ENCODE results near the gene SMOC2. TPM values are rescaled to one million over a fixed set of nuclear protein-coding genes. Genes with fewer than 3 reads are reported as not detected.

SMOC2 gene
- polyA plus RNA-seq, 1 of the 3 experiments (the other 2 are of a cell fraction): not detected

- TF ChIP-seq RXRA (IDR thresholded peaks at IDR 0.05; ENCODE audit: borderline replicate concordance, low read depth): no peak
- no peak for TF ChIP-seq EP300 (IDR thresholded peaks at IDR 0.05; ENCODE audit: borderline replicate concordance in 1 of 2, low read depth in 1 of 2, low read length in 1 of 2)
- no peak for TF ChIP-seq SIN3A (IDR thresholded peaks at IDR 0.05; ENCODE audit: borderline replicate concordance, low read depth, low read length)
- TF ChIP-seq PBX3 (IDR thresholded peaks at IDR 0.05): no peak
- TF ChIP-seq RFX5 (IDR thresholded peaks at IDR 0.05; ENCODE audit: low read length): no peak
- TF ChIP-seq FOXM1 (IDR thresholded peaks at IDR 0.05; ENCODE audit: low read depth): no peak
- TF ChIP-seq ELF1 (IDR thresholded peaks at IDR 0.05): no peak
- TF ChIP-seq ZBTB33 (IDR thresholded peaks at IDR 0.05; ENCODE audit: borderline replicate concordance, low read depth): no peak
- no peak for TF ChIP-seq TEAD4 (IDR thresholded peaks at IDR 0.05; ENCODE audit: borderline replicate concordance, insufficient read depth)
- TF ChIP-seq GATA2 (CRISPR knock-in tag; IDR thresholded peaks at IDR 0.05): no peak
- TF ChIP-seq MAX (IDR thresholded peaks at IDR 0.05; ENCODE audit: low read depth): no peak
- no peak for TF ChIP-seq USF2 (IDR thresholded peaks at IDR 0.05; ENCODE audit: borderline replicate concordance, low read depth, low read length)
- TF ChIP-seq EZH2phosphoT487 (IDR thresholded peaks at IDR 0.05; ENCODE audit: borderline replicate concordance, low read depth): no peak
- Histone ChIP-seq H3K79me2 (ENCODE audit: insufficient read depth) (no peaks in the 10 kb centered on the region), H3K9ac (no peak overlapping the region), H3K9me2 (no peaks in the 10 kb centered on the region), H3F3A (replicated peaks; ENCODE audit: insufficient read depth) (no peaks in the 10 kb centered on the region), H3K4me3 (ENCODE audit: low read depth in 2 of 2, low read length in 1 of 2) (no peak overlapping the region), H3K4me2 (no peak overlapping the region), H3K27me3 (ENCODE audit: insufficient read depth) (no peaks in the 10 kb centered on the region), H4K20me1 (ENCODE audit: insufficient read depth) (no peaks in the 10 kb centered on the region), H3K9me3 (no peaks in the 10 kb centered on the region), H3K27ac (ENCODE audit: low read depth in 2 of 2, low read length in 1 of 2) (no peak overlapping the region), H3K4me1 (ENCODE audit: control insufficient read depth in 1 of 2, insufficient read depth in 2 of 2, low read depth in 1 of 2, low read length in 1 of 2) (no peaks in the 10 kb centered on the region; a peak in 1 of 4 replicates), H2AFZ (ENCODE audit: low read depth) (no peak overlapping the region), H3K36me3 (replicated peaks in 1 of 2; ENCODE audit: control insufficient read depth in 1 of 2, insufficient read depth in 2 of 2, low read length in 1 of 2) (no peaks in the 10 kb centered on the region)
- no peak for DNase-seq
- WGBS (ENCODE audit: low lambda C conversion rate): 31% methylated on average over 13 of the region's 13 CpGs
- ChIA-PET POLR2A (no interaction called here), CTCF (interaction anchor here (1.0 to 1.1 kb wide), 2 partner anchors 66 to 274 kb away, joined by 3 read pairs; no protein-coding TSS in a partner anchor)
Observed at GRCh38 chr6:168609026-168609685, 168.2 kb downstream of the SMOC2 start.
